HepG2 (cell line): ENCODE measurements around the gene GUCY2D.

Source experiments
- ATF1 ChIP-seq: IDR thresholded peaks from 2 replicates; pipeline ENCODE4 v1.6.1; 2016; ENCODE audit warnings: mild to moderate bottlenecking, control low read depth
- E2F1 ChIP-seq: sonication (generic); formaldehyde crosslinking; IDR thresholded peaks from 2 replicates; pipeline ENCODE4 v1.5.0; 2020; ENCODE audit warnings: missing genetic modification reagents
- KLF13 ChIP-seq: sonication (generic); formaldehyde crosslinking; IDR thresholded peaks from 2 replicates; pipeline ENCODE4 v1.4.0; 2020; ENCODE audit warnings: mild to moderate bottlenecking, missing genetic modification reagents
- POLR2AphosphoS5 ChIP-seq: IDR thresholded peaks from 2 replicates; pipeline ENCODE4 v1.6.1; 2012; ENCODE audit warnings: low read depth, low read length
- RAD21 ChIP-seq: fragments of 450-650 bp; formaldehyde crosslinking; IDR thresholded peaks from 2 replicates; pipeline ENCODE4 v1.5.0; 2020; ENCODE audit warnings: mild to moderate bottlenecking
- RBFOX2 ChIP-seq: fragments of 200-400 bp; formaldehyde crosslinking; IDR thresholded peaks from 2 replicates; pipeline ENCODE4 v1.6.1; 2017; ENCODE audit warnings: low read depth, mild to moderate bottlenecking, low read length
- SMARCE1 ChIP-seq: fragments of 450-650 bp; IDR thresholded peaks from 2 replicates; pipeline ENCODE4 v1.6.1; 2017; ENCODE audit warnings: borderline replicate concordance
- ZNF281 ChIP-seq: sonication (generic); formaldehyde crosslinking; IDR thresholded peaks from 2 replicates; pipeline ENCODE4 v1.4.0; 2020; ENCODE audit warnings: missing genetic modification reagents, borderline replicate concordance
- ZNF317 ChIP-seq: sonication (generic); formaldehyde crosslinking; IDR thresholded peaks from 2 replicates; pipeline ENCODE4 v1.5.0; 2020; ENCODE audit warnings: mild to moderate bottlenecking, missing genetic modification reagents
- ZNF354B ChIP-seq: sonication (generic); formaldehyde crosslinking; IDR thresholded peaks from 2 replicates; pipeline ENCODE4 v1.8.0; 2022; ENCODE audit warnings: mild to moderate bottlenecking, missing genetic modification reagents
- ZNF44 ChIP-seq: sonication (generic); formaldehyde crosslinking; IDR thresholded peaks from 2 replicates; pipeline ENCODE4 v1.5.1; 2020; ENCODE audit warnings: mild to moderate bottlenecking, missing genetic modification reagents
- TF ChIP-seq, protein P1 (sequence below): sonication (generic); formaldehyde crosslinking; IDR thresholded peaks from 2 replicates; pipeline ENCODE4 v1.5.0; 2020; ENCODE audit warnings: mild to moderate bottlenecking, missing genetic modification reagents, moderate library complexity

DNA sequence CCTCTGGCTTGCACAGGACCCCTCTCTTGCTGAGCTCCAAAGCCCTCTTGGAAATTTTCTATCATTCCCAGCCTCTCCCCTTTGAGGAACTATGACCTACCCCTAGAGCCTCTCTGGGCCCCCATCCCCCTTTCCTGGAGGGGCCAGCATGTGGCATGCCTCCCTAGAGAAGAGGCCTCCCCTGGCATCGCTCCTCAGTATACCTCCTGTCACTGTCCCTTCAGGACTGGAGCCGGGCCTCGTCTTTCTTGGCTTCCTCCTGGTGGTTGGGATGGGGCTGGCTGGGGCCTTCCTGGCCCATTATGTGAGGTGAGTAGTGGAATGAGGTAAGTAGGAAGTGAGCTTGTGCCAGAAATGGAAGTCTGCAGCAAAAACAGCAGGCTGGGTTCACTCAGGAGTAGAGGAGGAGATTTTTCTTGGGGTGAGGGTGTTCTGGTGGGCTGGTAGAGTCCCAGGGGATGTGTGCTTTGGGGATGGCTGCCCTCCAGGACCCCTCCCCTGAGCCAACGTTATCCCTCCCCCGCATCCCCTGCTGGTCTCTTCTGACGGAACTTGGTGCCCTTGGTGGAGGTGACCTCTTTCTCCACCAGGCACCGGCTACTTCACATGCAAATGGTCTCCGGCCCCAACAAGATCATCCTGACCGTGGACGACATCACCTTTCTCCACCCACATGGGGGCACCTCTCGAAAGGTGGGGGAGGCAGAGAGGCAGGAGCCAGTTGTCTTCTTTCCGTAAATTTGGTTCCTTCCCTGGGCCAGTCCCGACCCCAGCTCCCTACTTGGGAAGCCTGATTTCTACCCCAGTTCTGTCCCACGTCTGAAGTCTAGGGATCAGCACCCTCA is 4.6 kb downstream of the GUCY2D start:
- TF ChIP-seq ZNF281 (no peak), SMARCE1 (no peak), ATF1 (CRISPR knock-in tag) (no peak), POLR2AphosphoS5 (no peak), ZNF354B (no peak), ZNF44 (no peak), ZNF317 (no peak), E2F1 (CRISPR knock-in tag) (no peak), KLF13 (CRISPR knock-in tag) (no peak), RAD21 (CRISPR knock-in tag) (no peak), RBFOX2 (no peak)
- TF ChIP-seq, protein P1, sequence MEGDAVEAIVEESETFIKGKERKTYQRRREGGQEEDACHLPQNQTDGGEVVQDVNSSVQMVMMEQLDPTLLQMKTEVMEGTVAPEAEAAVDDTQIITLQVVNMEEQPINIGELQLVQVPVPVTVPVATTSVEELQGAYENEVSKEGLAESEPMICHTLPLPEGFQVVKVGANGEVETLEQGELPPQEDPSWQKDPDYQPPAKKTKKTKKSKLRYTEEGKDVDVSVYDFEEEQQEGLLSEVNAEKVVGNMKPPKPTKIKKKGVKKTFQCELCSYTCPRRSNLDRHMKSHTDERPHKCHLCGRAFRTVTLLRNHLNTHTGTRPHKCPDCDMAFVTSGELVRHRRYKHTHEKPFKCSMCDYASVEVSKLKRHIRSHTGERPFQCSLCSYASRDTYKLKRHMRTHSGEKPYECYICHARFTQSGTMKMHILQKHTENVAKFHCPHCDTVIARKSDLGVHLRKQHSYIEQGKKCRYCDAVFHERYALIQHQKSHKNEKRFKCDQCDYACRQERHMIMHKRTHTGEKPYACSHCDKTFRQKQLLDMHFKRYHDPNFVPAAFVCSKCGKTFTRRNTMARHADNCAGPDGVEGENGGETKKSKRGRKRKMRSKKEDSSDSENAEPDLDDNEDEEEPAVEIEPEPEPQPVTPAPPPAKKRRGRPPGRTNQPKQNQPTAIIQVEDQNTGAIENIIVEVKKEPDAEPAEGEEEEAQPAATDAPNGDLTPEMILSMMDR (CRISPR knock-in tag): no peak
